GM12878 (cell line): ENCODE data around the gene EXD1. TPM values are rescaled to one million over a fixed set of nuclear protein-coding genes. Genes with fewer than 3 reads are reported as not detected.

ENCODE experiments used
- ATAC-seq: fragments of 200-7000 bp; cut with Tn5 transposase; 3 replicates; pipeline ENCODE4 v1.9.1; 2020; ENCODE audit warnings: mild to moderate bottlenecking, moderate library complexity
- BruUV-seq: library from RNA; stranded (reverse); fragments of 400-500 nt; replicated peaks from 2 replicates; lab custom pipeline; 2021; lab: Mats Ljungman, UMichigan
- CTCF ChIA-PET: fragments of 300-600 bp; sonication (Branson Sonifier 250); formaldehyde crosslinking; extraction: SDS; loops from one replicate; lab custom pipeline; 2021; ENCODE audit warnings: inconsistent platforms; lab: Yijun Ruan, JAX
- POLR2A ChIA-PET: fragments of 350-600 bp; formaldehyde crosslinking; extraction: SDS; loops from one replicate; lab custom pipeline; 2021; ENCODE audit warnings: inconsistent platforms; lab: Charles Lee
- RAD21 ChIA-PET: fragments of 300-600 bp; sonication (Branson Sonifier 250); formaldehyde crosslinking; loops from one replicate; lab custom pipeline; 2023; ENCODE audit warnings: antibody characterized with exemption; ENCODE audit not compliant: unreplicated experiment; lab: Charles Lee
- SMC1A ChIA-PET: fragments of 300-600 bp; sonication (Branson Sonifier 250); formaldehyde crosslinking; loops from one replicate; lab custom pipeline; 2023; ENCODE audit not compliant: unreplicated experiment, uncharacterized antibody; lab: Charles Lee
- DNase-seq: peaks from one replicate; pipeline ENCODE4 v3.0.0-alpha.2; 2011; ENCODE audit warnings: low read depth, low spot score
- FAIRE-seq: peaks from 3 replicates; lab custom pipeline; 2011; peaks lifted over from hg19 to GRCh38; lab: Jason Lieb, UNC
- H2AFZ ChIP-seq: 2 replicates; pipeline ENCODE4 v1.6.0; 2011; ENCODE audit warnings: low read depth, low read length, control low read depth; ENCODE audit not compliant: control insufficient read depth
- H3K27ac ChIP-seq: 2 replicates; pipeline ENCODE4 v1.5.1; 2011; ENCODE audit warnings: control low read depth; ENCODE audit not compliant: control insufficient read depth, insufficient read depth
- H3K27me3 ChIP-seq, 2 experiments: replicated peaks in 1 of 2; 2 replicates each; pipeline versions ENCODE4 v1.6.0 to v1.6.1; 2011; ENCODE audit warnings: low read length in 1 of 2; ENCODE audit not compliant: control insufficient read depth in 2 of 2, insufficient read depth in 2 of 2
- H3K36me3 ChIP-seq, 2 experiments: 2 replicates each; pipeline ENCODE4 v1.5.1; 2011; ENCODE audit warnings: low read length in 1 of 2; ENCODE audit not compliant: control insufficient read depth in 2 of 2, insufficient read depth in 2 of 2
- H3K4me1 ChIP-seq: 2 replicates; pipeline ENCODE4 v1.6.1; 2011; ENCODE audit warnings: mild to moderate bottlenecking, low read length, moderate library complexity, mixed read lengths; ENCODE audit not compliant: control insufficient read depth, insufficient read depth
- H3K4me2 ChIP-seq: 2 replicates; pipeline ENCODE4 v1.6.0; 2011; ENCODE audit warnings: control low read depth; ENCODE audit not compliant: control insufficient read depth, insufficient read depth
- H3K4me3 ChIP-seq: fragments of 200-600 bp; sonication (generic); 2 replicates; pipeline ENCODE4 v1.5.1; 2016
- H3K79me2 ChIP-seq: 2 replicates; pipeline ENCODE4 v1.6.0; 2011; ENCODE audit warnings: low read length; ENCODE audit not compliant: control insufficient read depth, insufficient read depth
- H3K9ac ChIP-seq: 2 replicates; pipeline ENCODE4 v1.8.0; 2011; ENCODE audit warnings: low read length, control low read depth, mixed read lengths; ENCODE audit not compliant: control insufficient read depth, insufficient read depth
- H3K9me3 ChIP-seq: replicated peaks from 3 replicates; pipeline ENCODE4 v1.5.1; 2011; ENCODE audit warnings: mild to moderate bottlenecking, low read length; ENCODE audit not compliant: control insufficient read depth, insufficient read depth
- H4K20me1 ChIP-seq: 2 replicates; pipeline ENCODE4 v1.6.0; 2011; ENCODE audit not compliant: control insufficient read depth, insufficient read depth
- ASH2L ChIP-seq: fragments of 300-600, 200-600 bp; sonication (generic); IDR thresholded peaks from 2 replicates; pipeline ENCODE4 v1.6.1; 2017; ENCODE audit warnings: low read depth, mild to moderate bottlenecking, borderline replicate concordance
- ETV6 ChIP-seq, 2 experiments: fragments of 450-650 bp in 1 of 2; IDR thresholded peaks in 1 of 2; conservative IDR thresholded peaks in 1 of 2; 2 replicates each; pipeline ENCODE4 v1.6.1; 2014; ENCODE audit warnings: antibody characterized with exemption in 1 of 2, borderline replicate concordance in 1 of 2, low read depth in 1 of 2, mild to moderate bottlenecking in 1 of 2, moderate library complexity in 1 of 2
- KDM1A ChIP-seq: fragments of 200-600 bp; sonication (generic); IDR thresholded peaks from 2 replicates; pipeline ENCODE4 v1.6.1; 2016; ENCODE audit warnings: borderline replicate concordance
- MAX ChIP-seq: IDR thresholded peaks from 2 replicates; pipeline ENCODE4 v1.6.1; 2012; ENCODE audit warnings: low read depth, low read length, improper control_type of control experiment
- MXI1 ChIP-seq: fragments of 150-350 bp; IDR thresholded peaks from 2 replicates; pipeline ENCODE4 v1.6.1; 2011; ENCODE audit warnings: low read depth, mild to moderate bottlenecking, inconsistent platforms, low read length, improper control_type of control experiment
- NR2C1 ChIP-seq: fragments of 450-650 bp; IDR thresholded peaks from 2 replicates; pipeline ENCODE4 v1.6.1; 2017; ENCODE audit warnings: antibody characterized with exemption, mild to moderate bottlenecking, moderate library complexity
- NR2F1 ChIP-seq: fragments of 450-650 bp; conservative IDR thresholded peaks from 2 replicates; pipeline ENCODE4 v1.6.1; 2017; ENCODE audit warnings: mild to moderate bottlenecking
- NRF1 ChIP-seq: conservative IDR thresholded peaks from 2 replicates; pipeline ENCODE4 v1.6.1; 2011; ENCODE audit warnings: mild to moderate bottlenecking, low read depth, low read length, improper control_type of control experiment
- PML ChIP-seq: IDR thresholded peaks from 2 replicates; pipeline ENCODE4 v1.6.1; 2012; ENCODE audit warnings: low read length, inconsistent platforms
- RAD21 ChIP-seq: IDR thresholded peaks from 2 replicates; pipeline ENCODE4 v1.6.1; 2011; ENCODE audit warnings: mild to moderate bottlenecking, low read depth, low read length, moderate library complexity; ENCODE audit not compliant: insufficient read depth
- SMAD5 ChIP-seq: IDR thresholded peaks from 2 replicates; pipeline ENCODE4 v1.6.1; 2016; ENCODE audit warnings: antibody characterized with exemption, low read depth
- SMARCA5 ChIP-seq: fragments of 450-650 bp; IDR thresholded peaks from 2 replicates; pipeline ENCODE4 v1.6.1; 2017; ENCODE audit warnings: mild to moderate bottlenecking
- STAT3 ChIP-seq: IDR thresholded peaks from 2 replicates; pipeline ENCODE4 v1.6.1; 2011; ENCODE audit warnings: low read depth, low read length, improper control_type of control experiment
- ZNF622 ChIP-seq: fragments of 450-650 bp; IDR thresholded peaks from 2 replicates; pipeline ENCODE4 v1.6.1; 2017; ENCODE audit warnings: mild to moderate bottlenecking, inconsistent platforms
- WGBS: methylation state at CpG from one replicate; pipeline ENCODE4 v1.1.6; 2016; ENCODE audit warnings: low lambda C conversion rate; ENCODE audit not compliant: insufficient replicate concordance, insufficient coverage; ENCODE audit errors: missing lambda C conversion rate; 5-methylcytosine and 5-hydroxymethylcytosine counted together
- in situ Hi-C: fragments of 300-500 bp; cut with MboI; formaldehyde crosslinking; loops from 9 replicates; pipeline ENCODE4 v1.14.3; 2018; ENCODE audit warnings: mixed read lengths
- intact Hi-C: fragments of 100-400 bp; cut with micrococcal nuclease; formaldehyde crosslinking; loops from one replicate; pipeline ENCODE4 v1.14.2; 2022; ENCODE audit not compliant: unreplicated experiment
- polyA plus RNA-seq, 11 experiments: library from polyadenylated mRNA; depleted of rRNA in 4 of 11; unstranded in 6 of 11; stranded (reverse) in 5 of 11; fragments of >200 nt; fragmentation: Nextera tagmentation in 4 of 11; fragmentation: Illumina TruSeq in 1 of 11; extraction: Ambion mirVana in 4 of 11; extraction: Trizol in 1 of 11; gene quantifications; 1 replicate in 1 of 11; 2 replicates in 10 of 11; pipeline versions ENCODE4 v1.2.1 to v1.2.3, GENCODE V29; 2011 to 2016; ENCODE audit warnings: inconsistent platforms in 2 of 11, missing spikeins in 2 of 11, low read depth in 1 of 11
- total RNA-seq, 4 experiments: library from RNA; depleted of rRNA in 3 of 4; stranded (reverse); fragments of >200 nt in 3 of 4; fragmentation: Illumina TruSeq in 1 of 4; extraction: Trizol in 1 of 4; gene quantifications; 2 replicates each; pipeline versions ENCODE4 v1.2.1 to v1.2.3, GENCODE V29; 2013 to 2021
- TF ChIP-seq, protein P1 (sequence below): fragments of 450-650 bp; IDR thresholded peaks from 2 replicates; pipeline ENCODE4 v1.6.1; 2017; ENCODE audit warnings: mild to moderate bottlenecking, low read depth, inconsistent platforms; ENCODE audit not compliant: poor library complexity, severe bottlenecking

The EXD1 gene
- total and polyA plus RNA-seq, 10 of the 15 experiments (the other 5 are each of a cell fraction or from before 2014, with no cell fraction given), result 0.19 TPM; not detected in 9

- no peak overlapping the region for H3K27ac ChIP-seq
- no peaks in the 10 kb centered on the region for H3K27me3 ChIP-seq
- 0 out of 2 replicates have a peak, but pooled peaks have one; percentile 0 for TF ChIP-seq ASH2L
- TF ChIP-seq NR2C1, result no peak
- TF ChIP-seq, protein P1, sequence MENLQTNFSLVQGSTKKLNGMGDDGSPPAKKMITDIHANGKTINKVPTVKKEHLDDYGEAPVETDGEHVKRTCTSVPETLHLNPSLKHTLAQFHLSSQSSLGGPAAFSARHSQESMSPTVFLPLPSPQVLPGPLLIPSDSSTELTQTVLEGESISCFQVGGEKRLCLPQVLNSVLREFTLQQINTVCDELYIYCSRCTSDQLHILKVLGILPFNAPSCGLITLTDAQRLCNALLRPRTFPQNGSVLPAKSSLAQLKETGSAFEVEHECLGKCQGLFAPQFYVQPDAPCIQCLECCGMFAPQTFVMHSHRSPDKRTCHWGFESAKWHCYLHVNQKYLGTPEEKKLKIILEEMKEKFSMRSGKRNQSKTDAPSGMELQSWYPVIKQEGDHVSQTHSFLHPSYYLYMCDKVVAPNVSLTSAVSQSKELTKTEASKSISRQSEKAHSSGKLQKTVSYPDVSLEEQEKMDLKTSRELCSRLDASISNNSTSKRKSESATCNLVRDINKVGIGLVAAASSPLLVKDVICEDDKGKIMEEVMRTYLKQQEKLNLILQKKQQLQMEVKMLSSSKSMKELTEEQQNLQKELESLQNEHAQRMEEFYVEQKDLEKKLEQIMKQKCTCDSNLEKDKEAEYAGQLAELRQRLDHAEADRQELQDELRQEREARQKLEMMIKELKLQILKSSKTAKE, result peak; percentile 3
- TF ChIP-seq, all 136 proteins: peak for 2
- H3K4me2 ChIP-seq, result peak overlapping the region; percentile 62
- intact Hi-C loops, result loop anchor here (2.0 to 5.0 kb wide), 2 partner anchors 52 to 103 kb away; partner anchors contain the start of genes NUSAP1 and OIP5
- WGBS, result 45% methylated on average over 10 of the region's 10 CpGs
- RAD21 ChIA-PET, result interaction anchor here (1.0 kb wide), 1 partner anchor 29 kb away, joined by 6 read pairs; no protein-coding TSS in a partner anchor
- peaks cover 2% of the 10 kb centered on the region; the same call in 1 of the 2 replicates for H3K4me1 ChIP-seq
- H3K79me2 ChIP-seq, result peaks cover 10% of the 10 kb centered on the region
- POLR2A ChIA-PET, result interaction anchor here (0.5 to 1.2 kb wide), 4 partner anchors 53 to 631 kb away, joined by 3 to 7 read pairs (median 4); no protein-coding TSS in a partner anchor
- CTCF ChIA-PET, result interaction anchor here (0.5 to 2.0 kb wide), 8 partner anchors 18 to 1972 kb away, joined by 3 to 10 read pairs (median 4); partner anchors contain the start of genes NUSAP1 and OIP5
- no peak for DNase-seq
- no TSS peak for BruUV-seq
- no peaks in the 10 kb centered on the region for H3K9me3 ChIP-seq
- peak overlapping the region; percentile 38; the same call in 1 of the 2 replicates for H3K4me3 ChIP-seq
- no peak for ATAC-seq
- SMC1A ChIA-PET, result interaction anchor here (1.5 kb wide), 1 partner anchor 114 kb away, joined by 3 read pairs; the partner anchor contains the start of gene INO80
- no peaks in the 10 kb centered on the region for H4K20me1 ChIP-seq
- in situ Hi-C loops, result no loop called here
- H3K9ac ChIP-seq, result no peak overlapping the region
- no peaks in the 10 kb centered on the region for H3K36me3 ChIP-seq
- no peak for FAIRE-seq
- peak overlapping the region; percentile 99 for H2AFZ ChIP-seq
Observed at GRCh38 chr15:41230345-41230649, 260 bp downstream of the EXD1 start.

- peaks cover 0 to 4% of the 10 kb centered on the region in 2 experiments; a peak in 2 of 4 replicates for H3K27me3 ChIP-seq
- in situ Hi-C loops, result no loop called here
- no peak overlapping the region for H3K4me2 ChIP-seq
- CTCF ChIA-PET, result interaction anchor here (1.5 kb wide), 1 partner anchor 10 kb away, joined by 4 read pairs; no protein-coding TSS in a partner anchor
- RAD21 ChIA-PET, result no interaction called here
- FAIRE-seq, result no peak
- intact Hi-C loops, result no loop called here
- WGBS, result 40% methylated on average over 3 of the region's 3 CpGs
- POLR2A ChIA-PET, result no interaction called here
- H3K79me2 ChIP-seq, result no peaks in the 10 kb centered on the region
- SMC1A ChIA-PET, result interaction anchor here (1.0 to 1.2 kb wide), 2 partner anchors 10 to 190 kb away, joined by 3 read pairs; no protein-coding TSS in a partner anchor
- H3K4me3 ChIP-seq, result no peak overlapping the region
- no peak for DNase-seq
- no peaks in the 10 kb centered on the region for H3K4me1 ChIP-seq
- ATAC-seq, result no peak
- no peak overlapping the region for H3K9ac ChIP-seq
- H3K36me3 ChIP-seq, result no peaks in the 10 kb centered on the region
- H2AFZ ChIP-seq, result no peak overlapping the region
- BruUV-seq, result no TSS peak
- no peaks in the 10 kb centered on the region for H3K9me3 ChIP-seq
- no peaks in the 10 kb centered on the region for H4K20me1 ChIP-seq
- H3K27ac ChIP-seq, result no peak overlapping the region
- TF ChIP-seq SMAD5 (no peak), SMARCA5 (no peak), KDM1A (no peak), NR2F1 (no peak), STAT3 (no peak), ZNF622 (no peak), MXI1 (no peak), RAD21 (no peak), MAX (no peak), NRF1 (no peak), PML (no peak), ETV6 (conservative IDR thresholded peaks at IDR 0.05 in 1 of 2, IDR thresholded peaks at IDR 0.05 in 1 of 2; ENCODE audit: borderline replicate concordance in 1 of 2, low read depth in 1 of 2) (no peak)
Observed at GRCh38 chr15:41219381-41219780, 11.2 kb downstream of the EXD1 start.
